CD4-positive, alpha-beta T cell treated with Interleukin-4 for 1 hour (primary cell): Measurements from ENCODE around the gene SLC2A1.

Experiments
- DNase-seq, 2 donors: peaks; one replicate each; pipeline ENCODE4 v3.0.0-alpha.2; 2020 to 2022

The SLC2A1 gene

DNA sequence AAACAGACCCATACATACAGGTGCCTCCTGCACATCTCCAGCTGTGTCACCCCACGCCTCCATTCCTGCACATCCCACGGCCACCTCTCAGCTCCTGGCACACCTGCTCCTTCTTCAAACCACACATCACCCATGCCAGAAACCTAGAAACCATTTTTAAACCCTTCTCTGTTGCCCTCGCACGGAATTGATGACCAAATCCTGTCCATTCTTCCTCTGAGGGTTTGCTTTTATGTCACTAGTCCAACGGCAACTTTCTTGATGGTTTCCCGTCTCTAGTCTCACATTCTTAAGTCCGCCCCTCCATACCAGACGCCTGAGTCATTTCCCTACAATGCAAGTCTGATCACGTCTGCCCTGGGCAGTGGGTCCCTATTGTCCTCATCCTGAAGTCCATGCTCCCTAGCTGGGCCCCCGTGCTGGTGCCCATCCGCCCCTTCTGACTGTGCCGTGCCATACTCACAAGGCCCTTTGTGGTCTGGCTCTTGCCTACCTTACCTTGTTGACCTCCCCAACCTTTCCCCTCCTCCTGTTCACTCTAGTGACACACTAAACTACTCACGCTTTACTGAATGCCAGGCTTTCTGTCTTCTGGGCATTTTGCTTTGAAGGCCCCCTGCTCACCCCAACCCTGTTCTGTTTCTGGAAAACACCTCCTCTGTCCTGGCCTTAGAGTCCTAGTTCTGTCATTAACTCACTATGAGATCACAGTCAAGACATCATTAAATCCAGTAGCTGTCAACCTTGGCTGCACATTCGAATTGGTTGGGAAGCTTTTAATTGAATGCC, 17.6 kb downstream of the SLC2A1 start:
- no peak for DNase-seq

DNA sequence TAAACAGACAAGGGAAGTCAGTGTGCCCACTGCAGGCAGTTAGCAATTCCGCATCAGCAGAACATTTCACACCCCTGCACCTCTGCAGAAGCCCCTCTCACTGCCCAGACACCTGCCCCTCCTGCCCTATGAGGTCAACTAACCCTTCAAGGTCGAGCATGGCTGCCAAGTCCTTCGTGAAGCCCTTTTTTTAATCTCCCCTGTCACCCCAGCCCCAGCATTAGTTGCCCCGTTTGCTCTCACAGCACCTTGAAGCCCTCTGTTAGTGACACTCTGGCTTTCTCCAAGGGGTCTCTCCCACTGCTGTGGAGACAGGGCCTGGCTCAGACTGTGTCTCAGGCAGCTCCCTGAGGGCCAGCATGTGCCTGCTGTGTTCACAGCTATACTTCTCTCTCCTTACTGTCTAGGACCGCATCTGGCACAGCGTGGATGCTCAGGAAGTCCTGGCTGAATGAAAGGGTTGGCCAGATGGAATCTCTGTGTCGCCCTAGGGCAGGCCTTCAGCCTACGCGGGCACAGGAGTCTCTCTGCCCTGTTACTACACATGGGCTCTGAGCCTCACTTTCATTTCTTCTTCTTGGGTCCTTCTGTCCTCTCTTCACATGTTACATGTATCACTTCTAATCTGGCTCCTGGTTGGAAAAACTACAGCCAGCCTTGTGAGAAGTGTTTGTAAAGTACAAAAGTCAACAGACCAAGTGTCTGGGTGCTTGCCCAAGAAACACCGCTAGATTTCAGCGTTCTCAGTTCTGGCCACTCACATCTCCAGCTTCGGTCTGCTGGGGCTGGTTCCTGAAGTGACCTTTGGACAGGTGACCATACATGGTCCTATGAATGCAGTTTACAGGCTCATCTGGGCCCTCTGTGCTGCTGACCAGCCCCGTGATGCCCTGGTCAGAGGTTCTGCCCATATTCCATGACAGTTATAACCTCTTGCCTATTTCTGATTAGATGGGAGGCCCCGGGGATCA, 19.7 kb downstream of the SLC2A1 start:
- no peak for DNase-seq

DNA sequence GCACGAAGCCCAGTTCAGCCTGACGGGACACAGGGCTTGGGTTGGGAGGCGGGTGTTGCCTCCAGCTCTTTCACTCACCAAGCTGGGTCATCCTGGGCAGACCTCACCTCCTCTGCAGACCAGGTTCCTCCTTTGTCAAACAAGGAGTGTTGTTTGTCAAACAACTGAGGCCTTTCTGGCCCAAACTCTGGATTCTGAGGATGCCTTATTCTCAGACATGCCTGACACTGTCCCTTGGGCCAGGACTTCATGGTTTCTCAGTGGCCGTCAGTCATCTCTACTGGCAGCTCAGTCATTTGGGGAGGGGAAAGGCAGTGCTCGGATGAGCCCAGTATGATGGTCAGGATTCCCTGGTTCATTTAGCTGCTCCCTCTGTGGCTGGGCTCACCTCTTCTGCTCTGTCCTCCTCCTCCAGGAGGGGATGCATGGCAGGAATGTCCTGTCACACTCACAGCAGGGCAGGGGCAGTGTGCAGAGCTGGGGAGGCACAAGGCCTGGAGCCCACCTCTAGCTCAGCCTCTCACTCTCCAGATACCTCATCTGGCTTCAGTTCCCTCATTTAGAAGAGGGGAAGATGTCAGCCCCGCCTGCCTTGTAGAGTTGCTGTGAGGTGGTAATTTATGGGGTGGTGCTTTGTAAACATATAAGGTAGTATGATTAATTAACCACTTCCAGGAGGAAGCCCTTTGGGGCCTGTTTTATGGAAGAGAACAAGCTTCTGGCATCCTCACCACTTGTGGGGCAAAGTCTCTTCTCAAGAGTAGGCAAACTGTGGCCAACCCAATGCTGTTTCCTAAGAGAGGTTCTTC, 20.6 kb downstream of the SLC2A1 start:
- DNase-seq: peak in 1 of 2 donors; percentile 46

DNA sequence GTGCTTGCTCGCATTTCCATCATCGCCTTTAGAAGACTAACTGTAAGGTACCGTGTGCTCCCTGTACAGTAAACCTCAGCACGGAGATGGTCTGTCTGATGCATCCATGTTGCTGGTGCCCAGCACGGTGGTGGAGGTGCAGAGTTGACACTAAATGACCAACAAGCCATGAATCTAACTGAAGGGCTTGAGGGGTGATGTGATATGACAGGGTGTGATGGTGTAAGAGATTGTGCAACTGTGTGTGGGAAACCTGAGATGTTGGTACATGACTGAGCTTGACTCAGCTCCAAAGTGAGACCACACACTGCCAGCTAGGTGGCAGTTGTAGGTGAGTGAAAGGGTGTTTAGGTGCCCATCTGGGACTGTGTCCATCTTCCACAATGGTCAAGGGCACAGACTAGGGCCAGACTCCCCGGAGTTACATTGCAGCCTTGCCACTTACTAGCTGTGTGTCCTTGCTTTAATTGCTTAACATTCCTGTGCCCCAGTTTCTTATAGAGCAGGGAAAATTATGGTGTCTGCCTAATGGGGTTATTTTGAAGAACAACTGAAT, 21.4 kb downstream of the SLC2A1 start:
- DNase-seq: peak in 1 of 2 donors; percentile 45

- peak in 1 of 2 donors; percentile 48 for DNase-seq
These were observed 22.2 kb downstream of the SLC2A1 start for GRCh38 chr1:42936309-42937078.

- peak in 1 of 2 donors; percentile 4 for DNase-seq
These were observed 22.7 kb downstream of the SLC2A1 start for GRCh38 chr1:42935971-42936308.

GRCh38 chr1:42935313-42935895, 23.3 kb downstream of the SLC2A1 start:
- peak in 1 of 2 donors; percentile 79 for DNase-seq

DNA sequence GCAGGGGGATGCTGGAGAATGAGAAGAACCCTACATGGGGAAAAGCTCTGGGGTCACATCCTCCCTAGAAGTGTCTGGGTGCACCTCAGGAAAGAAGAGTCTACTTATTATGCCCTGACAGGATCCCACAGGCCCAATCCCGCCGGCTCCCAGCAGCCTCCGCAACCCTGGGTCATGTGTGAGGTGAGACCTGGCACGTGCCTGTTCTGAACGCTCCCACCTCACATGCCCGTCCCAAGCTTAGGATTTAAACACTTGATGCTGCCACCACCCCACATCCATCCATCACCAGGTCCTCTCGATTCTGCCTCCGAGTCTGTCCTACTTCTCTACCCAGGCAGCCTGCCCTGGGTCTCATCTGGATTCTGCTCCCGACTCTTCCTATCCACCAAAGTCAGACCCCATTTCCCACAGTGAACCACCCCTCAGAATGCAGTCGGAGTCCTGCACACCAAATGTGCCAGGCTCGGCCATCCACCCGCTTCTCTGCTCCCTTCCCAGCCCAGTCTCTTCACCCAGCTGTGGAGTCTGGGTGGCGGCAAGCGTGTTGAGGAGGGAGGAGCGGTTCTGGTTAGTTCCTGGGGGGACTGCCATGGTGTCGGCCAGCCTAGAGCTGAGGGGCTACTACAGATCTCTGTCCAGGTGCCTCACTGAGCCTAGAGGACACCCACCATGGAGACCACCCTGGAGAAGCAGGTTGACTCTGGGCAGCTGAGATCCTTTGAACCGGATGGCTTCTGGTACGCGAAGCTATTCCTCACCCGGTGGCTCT, 23.9 kb downstream of the SLC2A1 start:
- no peak for DNase-seq

- DNase-seq: no peak
These were observed 24.8 kb downstream of the SLC2A1 start for GRCh38 chr1:42933610-42934491.

- no peak for DNase-seq
These were observed 25.5 kb downstream of the SLC2A1 start for GRCh38 chr1:42933060-42933586.

GRCh38 chr1:42932442-42932941, 26.2 kb downstream of the SLC2A1 start:
- DNase-seq: no peak

DNA sequence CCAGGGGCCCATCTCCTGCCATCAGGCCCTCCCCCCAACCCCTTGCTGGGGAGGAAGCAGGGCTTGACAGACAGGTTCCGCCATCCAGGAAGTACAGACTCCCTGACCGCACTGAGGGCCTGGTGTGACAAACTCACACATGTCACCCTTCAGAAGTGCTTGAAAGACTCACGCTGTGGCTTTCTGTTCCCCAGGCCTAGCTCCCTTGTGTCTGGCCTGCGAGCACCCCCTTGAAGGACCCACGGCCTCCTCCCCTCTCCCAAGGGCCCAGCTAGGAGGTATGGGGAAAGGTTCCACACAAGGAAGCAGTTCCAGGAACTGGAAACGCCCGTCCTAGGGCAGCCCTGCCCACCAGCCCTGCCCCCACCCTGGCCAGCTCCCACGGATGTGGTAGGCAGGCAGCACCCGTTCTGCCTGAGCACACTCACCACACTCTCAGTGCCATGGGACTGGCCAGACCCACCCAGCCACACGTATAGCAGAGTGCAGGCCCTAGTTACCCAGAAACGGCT, 26.7 kb downstream of the SLC2A1 start:
- DNase-seq: peak; percentile 84 to 85

GRCh38 chr1:42931108-42931539, 27.5 kb downstream of the SLC2A1 start:
- peak; percentile 68 to 79 for DNase-seq

GRCh38 chr1:42930178-42931107, 28.2 kb downstream of the SLC2A1 start:
- no peak for DNase-seq

DNA sequence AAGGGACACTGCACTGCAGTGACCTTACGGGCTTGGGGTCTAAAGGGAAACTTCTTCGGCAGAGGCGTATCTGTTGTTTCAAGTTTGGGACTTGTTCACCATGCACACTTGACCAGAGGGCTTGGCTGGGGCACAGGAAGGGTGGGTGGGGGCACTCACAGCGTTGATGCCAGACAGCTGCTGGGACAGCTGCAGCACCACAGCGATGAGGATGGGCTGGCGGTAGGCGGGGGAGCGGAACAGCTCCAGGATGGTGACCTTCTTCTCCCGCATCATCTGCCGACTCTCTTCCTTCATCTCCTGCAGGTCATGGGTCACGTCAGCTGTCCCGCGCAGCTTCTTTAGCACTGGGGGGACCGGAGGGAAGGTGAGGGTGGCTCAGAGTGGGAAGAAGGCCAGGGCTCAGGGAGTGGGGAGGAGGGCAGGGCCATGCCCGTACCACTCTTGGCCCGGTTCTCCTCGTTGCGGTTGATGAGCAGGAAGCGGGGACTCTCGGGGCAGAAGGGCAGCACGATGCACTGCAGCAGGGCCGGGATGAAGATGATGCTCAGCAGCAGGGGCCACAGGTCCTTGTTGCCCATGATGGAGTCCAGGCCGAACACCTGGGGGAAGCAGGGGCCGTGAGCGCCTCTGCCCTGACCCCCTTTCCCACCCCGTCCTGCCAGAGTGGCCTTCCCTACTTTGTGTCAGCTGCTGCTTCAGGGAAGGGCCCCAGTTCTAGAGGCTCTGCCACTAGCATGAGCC, 29.1 kb downstream of the SLC2A1 start:
- no peak for DNase-seq

DNA sequence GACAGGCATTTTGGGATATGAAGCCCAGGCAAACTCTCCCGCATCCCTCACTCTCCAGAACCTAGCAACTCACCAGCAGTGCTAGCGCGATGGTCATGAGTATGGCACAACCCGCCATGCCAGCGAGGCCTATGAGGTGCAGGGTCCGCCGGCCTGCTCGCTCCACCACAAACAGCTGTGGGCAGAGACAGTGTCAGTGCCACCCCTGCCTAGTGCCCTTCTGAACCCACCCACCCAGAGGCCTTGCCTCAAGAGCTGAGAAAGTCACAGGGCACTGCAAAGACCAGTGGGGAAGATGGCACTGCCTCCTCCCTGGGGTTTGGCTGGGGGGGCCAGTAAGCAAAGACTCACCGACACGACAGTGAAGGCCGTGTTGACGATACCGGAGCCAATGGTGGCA, 29.8 kb downstream of the SLC2A1 start:
- DNase-seq: no peak
